Lower leg skin (tissue), 3 donors: Measurements from ENCODE around the gene ZNF771.

ENCODE experiments used
- POLR2A ChIP-seq, 2 donors: fragments of 450-650 bp; IDR thresholded peaks; one replicate each; pipeline ENCODE4 v1.6.1; 2016 to 2017; ENCODE audit warnings: antibody characterized with exemption in 2 of 2, mild to moderate bottlenecking in 1 of 2, moderate library complexity in 1 of 2
- TF ChIP-seq, protein P1 (sequence below), 3 donors: fragments of 450-650 bp; IDR thresholded peaks; one replicate each; pipeline ENCODE4 v1.5.1; 2016; ENCODE audit warnings: antibody characterized with exemption in 3 of 3, mild to moderate bottlenecking in 3 of 3, moderate library complexity in 2 of 3

DNA sequence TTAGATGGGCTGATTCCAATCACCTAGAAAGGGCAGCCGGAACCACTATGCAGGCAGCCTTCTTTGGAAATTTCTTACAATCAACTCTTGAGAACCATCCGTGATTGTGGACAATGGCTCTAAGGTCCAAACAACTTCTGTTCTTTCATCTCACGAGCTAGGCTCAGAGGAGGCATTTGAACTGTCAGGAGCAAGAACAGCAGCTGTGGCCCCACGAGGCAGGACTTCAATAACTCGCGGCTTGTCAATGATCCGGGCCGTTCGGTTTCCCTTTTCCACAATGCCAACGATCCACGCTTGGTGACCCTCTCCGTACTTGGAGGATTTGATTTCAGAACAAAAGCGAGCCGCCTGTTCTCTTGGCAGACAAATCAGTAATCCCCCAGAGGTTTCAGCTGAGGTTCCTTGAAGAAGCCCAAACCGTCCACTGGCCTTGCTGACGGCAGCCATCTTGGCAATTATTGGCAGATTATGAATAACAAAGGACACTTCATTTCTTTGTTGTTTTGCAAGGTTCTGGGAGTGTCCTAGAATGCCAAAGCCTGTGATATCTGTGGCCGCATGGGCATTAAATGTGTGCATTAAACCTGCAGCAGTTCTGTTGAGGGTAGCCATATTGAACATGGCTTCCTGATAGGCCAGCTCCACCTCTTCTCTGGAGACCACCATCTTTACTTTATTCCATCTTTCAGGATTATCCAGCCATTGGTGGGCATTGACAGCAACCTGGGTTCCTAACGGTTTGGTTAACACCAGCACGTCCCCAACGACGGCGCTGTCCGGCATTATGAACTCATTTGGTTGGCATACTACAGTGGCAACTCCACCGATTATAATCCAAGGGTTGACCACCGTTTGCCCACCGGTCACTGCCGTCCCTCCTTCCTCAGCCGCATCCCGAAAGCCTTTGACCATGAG lies 37.1 kb downstream of the ZNF771 start:
- TF ChIP-seq, protein P1, sequence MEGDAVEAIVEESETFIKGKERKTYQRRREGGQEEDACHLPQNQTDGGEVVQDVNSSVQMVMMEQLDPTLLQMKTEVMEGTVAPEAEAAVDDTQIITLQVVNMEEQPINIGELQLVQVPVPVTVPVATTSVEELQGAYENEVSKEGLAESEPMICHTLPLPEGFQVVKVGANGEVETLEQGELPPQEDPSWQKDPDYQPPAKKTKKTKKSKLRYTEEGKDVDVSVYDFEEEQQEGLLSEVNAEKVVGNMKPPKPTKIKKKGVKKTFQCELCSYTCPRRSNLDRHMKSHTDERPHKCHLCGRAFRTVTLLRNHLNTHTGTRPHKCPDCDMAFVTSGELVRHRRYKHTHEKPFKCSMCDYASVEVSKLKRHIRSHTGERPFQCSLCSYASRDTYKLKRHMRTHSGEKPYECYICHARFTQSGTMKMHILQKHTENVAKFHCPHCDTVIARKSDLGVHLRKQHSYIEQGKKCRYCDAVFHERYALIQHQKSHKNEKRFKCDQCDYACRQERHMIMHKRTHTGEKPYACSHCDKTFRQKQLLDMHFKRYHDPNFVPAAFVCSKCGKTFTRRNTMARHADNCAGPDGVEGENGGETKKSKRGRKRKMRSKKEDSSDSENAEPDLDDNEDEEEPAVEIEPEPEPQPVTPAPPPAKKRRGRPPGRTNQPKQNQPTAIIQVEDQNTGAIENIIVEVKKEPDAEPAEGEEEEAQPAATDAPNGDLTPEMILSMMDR (IDR thresholded peaks at IDR 0.05): no peak
- TF ChIP-seq POLR2A (IDR thresholded peaks at IDR 0.05): no peak
